ENCODE measurements around the gene RAPGEF6. TPM values are rescaled to one million over a fixed set of nuclear protein-coding genes. Genes with fewer than 3 reads are reported as not detected.

Gene RAPGEF6
- total RNA-seq, 2 donors from 2014 or later = 15.5 to 43.0 TPM

- no peak for DNase-seq (ENCODE audit: low spot score)
- H3K4me3 ChIP-seq = no peak overlapping the region
- intact Hi-C loops (cut with DNase I) = no loop called here
- H3K27ac ChIP-seq = no peak overlapping the region
- H3K27me3 ChIP-seq (replicated peaks; ENCODE audit: insufficient read depth) = no peaks in the 10 kb centered on the region
- H3K4me1 ChIP-seq (replicated peaks) = no peaks in the 10 kb centered on the region
- H3K9me3 ChIP-seq = no peaks in the 10 kb centered on the region
- no peak for TF ChIP-seq CTCF (IDR thresholded peaks at IDR 0.05)
- no peak for TF ChIP-seq POLR2A (IDR thresholded peaks at IDR 0.05)
- no peak for TF ChIP-seq POLR2AphosphoS5 (IDR thresholded peaks at IDR 0.05)
- no peaks in the 10 kb centered on the region for H3K36me3 ChIP-seq
Measured at GRCh38 chr5:131523500-131524185, 111.4 kb downstream of the RAPGEF6 start.

- H3K4me1 ChIP-seq (replicated peaks) = no peaks in the 10 kb centered on the region
- H3K36me3 ChIP-seq = no peaks in the 10 kb centered on the region
- intact Hi-C loops (cut with DNase I) = no loop called here
- no peaks in the 10 kb centered on the region for H3K27me3 ChIP-seq (replicated peaks; ENCODE audit: insufficient read depth)
- no peak for TF ChIP-seq POLR2A (IDR thresholded peaks at IDR 0.05)
- no peak for TF ChIP-seq POLR2AphosphoS5 (IDR thresholded peaks at IDR 0.05)
- no peak for TF ChIP-seq CTCF (IDR thresholded peaks at IDR 0.05)
- H3K9me3 ChIP-seq = no peaks in the 10 kb centered on the region
- no peak overlapping the region for H3K4me3 ChIP-seq
- H3K27ac ChIP-seq = no peak overlapping the region
- DNase-seq (ENCODE audit: low spot score) = no peak
- WGBS = 89% methylated on average over 4 of the region's 4 CpGs
Measured at GRCh38 chr5:131521252-131521651, 113.8 kb downstream of the RAPGEF6 start.

- intact Hi-C loops (cut with DNase I) = no loop called here
- Histone ChIP-seq H3K9me3 (no peaks in the 10 kb centered on the region), H3K36me3 (no peaks in the 10 kb centered on the region), H3K4me1 (replicated peaks) (no peaks in the 10 kb centered on the region), H3K27ac (no peak overlapping the region), H3K27me3 (replicated peaks; ENCODE audit: insufficient read depth) (no peaks in the 10 kb centered on the region), H3K4me3 (no peak overlapping the region)
- 91% methylated on average over 3 of the region's 3 CpGs for WGBS
- no peak for DNase-seq (ENCODE audit: low spot score)
- no peak for TF ChIP-seq CTCF (IDR thresholded peaks at IDR 0.05)
Measured at GRCh38 chr5:131515348-131515747, 119.7 kb downstream of the RAPGEF6 start.

- Histone ChIP-seq H3K4me1 (replicated peaks) (no peaks in the 10 kb centered on the region), H3K27me3 (replicated peaks; ENCODE audit: insufficient read depth) (no peaks in the 10 kb centered on the region), H3K9me3 (no peaks in the 10 kb centered on the region), H3K36me3 (no peaks in the 10 kb centered on the region), H3K4me3 (no peak overlapping the region), H3K27ac (no peak overlapping the region)
- intact Hi-C loops (cut with DNase I) = no loop called here
- no peak for DNase-seq (ENCODE audit: low spot score)
- WGBS = 71% methylated on average over 6 of the region's 6 CpGs
- no peak for TF ChIP-seq POLR2A (IDR thresholded peaks at IDR 0.05)
- TF ChIP-seq POLR2AphosphoS5 (IDR thresholded peaks at IDR 0.05) = no peak
Measured at GRCh38 chr5:131514316-131515283, 120.4 kb downstream of the RAPGEF6 start.

- 93% methylated on average over 6 of the region's 6 CpGs for WGBS
Measured at GRCh38 chr5:131513780-131514179, 121.2 kb downstream of the RAPGEF6 start.

More at GRCh38 chr5:131513780-131514179, 121.2 kb downstream of the RAPGEF6 start:
- Histone ChIP-seq H3K36me3 (no peaks in the 10 kb centered on the region), H3K9me3 (no peaks in the 10 kb centered on the region), H3K4me3 (no peak overlapping the region), H3K27me3 (replicated peaks; ENCODE audit: insufficient read depth) (no peaks in the 10 kb centered on the region), H3K4me1 (replicated peaks) (no peaks in the 10 kb centered on the region), H3K27ac (no peak overlapping the region)
- intact Hi-C loops (cut with DNase I) = no loop called here
- DNase-seq (ENCODE audit: low spot score) = no peak
- TF ChIP-seq CTCF (IDR thresholded peaks at IDR 0.05) (no peak), POLR2AphosphoS5 (IDR thresholded peaks at IDR 0.05) (no peak), POLR2A (IDR thresholded peaks at IDR 0.05) (no peak)
